Stimulated activated CD4-positive, alpha-beta T cell treated with anti-CD3 and anti-CD28 coated beads, Interleukin-2, amount 100 ng/mL, for 4 hours (primary cell): ENCODE data around the gene ROPN1L.
A peak's percentile ranks its signal among the peaks of the same experiment; 100 is the strongest.
"Not testable (repeated sequence)": the region's sequence is repeated elsewhere in the genome, so short reads cannot be mapped to it uniquely, and the experiment has no call there.

ENCODE experiments used
- DNase-seq: peaks from one replicate; pipeline ENCODE4 v3.0.0-alpha.2; 2020; ENCODE audit warnings: low read depth

Gene ROPN1L

GRCh38 chr5:10479154-10479721 is 37.6 kb downstream of the ROPN1L start:
- DNase-seq, result no peak

GRCh38 chr5:10480237-10480985 is 38.7 kb downstream of the ROPN1L start:
- no peak for DNase-seq

- no peak for DNase-seq
These were observed 39.7 kb downstream of the ROPN1L start for GRCh38 chr5:10481241-10481935.

DNA sequence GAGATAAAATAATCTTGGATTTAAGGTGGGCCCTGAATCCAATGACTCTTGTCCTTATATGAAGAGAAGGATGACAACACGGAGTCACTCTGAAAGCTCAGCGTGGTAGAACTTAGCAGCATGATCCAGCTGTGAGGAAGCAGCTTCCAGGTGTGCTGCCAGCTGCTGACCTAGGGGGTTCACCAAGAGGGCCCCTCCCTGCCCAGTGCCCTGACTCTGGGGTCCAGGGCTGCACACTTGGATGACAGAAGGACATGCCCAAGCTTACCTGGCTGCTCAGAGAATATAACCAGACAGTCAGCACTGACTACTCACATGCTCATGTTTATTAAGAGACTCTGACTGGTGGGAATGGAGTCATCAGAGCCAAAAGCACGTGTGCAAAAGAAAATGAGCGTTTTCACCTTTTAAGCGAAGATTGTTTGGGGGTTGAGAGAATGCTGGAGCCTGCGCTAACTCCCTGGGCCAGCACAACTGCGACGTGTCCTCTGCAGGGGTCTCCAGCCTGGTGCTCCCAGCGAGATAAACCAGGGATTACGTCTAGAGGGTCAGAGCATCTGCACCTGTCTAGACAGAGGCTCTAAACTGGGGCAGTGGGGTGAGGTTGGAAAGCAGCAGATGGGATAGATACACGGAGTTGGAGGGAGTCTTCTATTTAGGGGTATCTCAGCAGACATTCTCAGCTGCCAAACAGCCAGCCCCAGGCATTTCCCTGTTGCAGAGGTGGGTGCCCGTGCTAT is 41.3 kb downstream of the ROPN1L start:
- DNase-seq, result no peak

DNA sequence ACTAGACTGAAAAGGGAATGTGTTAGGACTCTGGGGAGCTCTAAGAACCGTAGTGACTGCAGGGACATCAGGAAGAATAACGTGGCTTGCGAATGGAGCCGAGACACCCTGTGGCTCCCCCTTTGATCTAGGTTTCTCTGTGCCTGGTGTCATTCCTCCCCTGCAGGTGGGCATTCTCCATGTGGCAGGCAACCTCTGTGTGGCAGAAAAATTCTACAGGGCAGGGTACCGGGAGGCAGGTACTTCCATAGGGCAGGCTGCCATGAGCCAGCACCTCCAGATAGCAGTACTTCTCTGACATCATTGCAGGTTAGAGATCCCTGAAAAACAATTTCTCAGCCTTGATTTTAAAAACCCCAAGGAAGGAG is 43.1 kb downstream of the ROPN1L start:
- DNase-seq, result no peak

- no peak for DNase-seq
These were observed 43.6 kb downstream of the ROPN1L start for GRCh38 chr5:10485142-10485795.

DNA sequence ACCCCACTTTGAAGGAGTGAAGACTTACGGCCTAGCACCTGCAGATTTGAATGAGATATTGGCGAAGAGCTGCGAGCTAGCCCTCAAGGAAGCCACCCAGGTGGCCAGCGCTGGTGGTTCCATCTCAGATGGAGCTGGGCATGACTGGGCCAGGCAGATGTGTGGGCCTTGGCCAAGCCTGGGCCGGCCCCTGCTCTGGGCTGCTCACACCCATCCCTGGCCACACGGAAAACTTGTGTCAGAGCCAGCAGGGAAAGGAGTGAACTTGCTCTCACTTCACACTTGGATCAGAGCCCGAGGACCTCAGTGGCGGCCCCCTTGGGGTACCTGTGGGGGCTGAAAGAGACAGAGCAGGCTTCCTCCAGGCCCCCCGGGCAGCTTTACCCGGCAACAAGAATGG is 44.2 kb downstream of the ROPN1L start:
- no peak for DNase-seq

DNA sequence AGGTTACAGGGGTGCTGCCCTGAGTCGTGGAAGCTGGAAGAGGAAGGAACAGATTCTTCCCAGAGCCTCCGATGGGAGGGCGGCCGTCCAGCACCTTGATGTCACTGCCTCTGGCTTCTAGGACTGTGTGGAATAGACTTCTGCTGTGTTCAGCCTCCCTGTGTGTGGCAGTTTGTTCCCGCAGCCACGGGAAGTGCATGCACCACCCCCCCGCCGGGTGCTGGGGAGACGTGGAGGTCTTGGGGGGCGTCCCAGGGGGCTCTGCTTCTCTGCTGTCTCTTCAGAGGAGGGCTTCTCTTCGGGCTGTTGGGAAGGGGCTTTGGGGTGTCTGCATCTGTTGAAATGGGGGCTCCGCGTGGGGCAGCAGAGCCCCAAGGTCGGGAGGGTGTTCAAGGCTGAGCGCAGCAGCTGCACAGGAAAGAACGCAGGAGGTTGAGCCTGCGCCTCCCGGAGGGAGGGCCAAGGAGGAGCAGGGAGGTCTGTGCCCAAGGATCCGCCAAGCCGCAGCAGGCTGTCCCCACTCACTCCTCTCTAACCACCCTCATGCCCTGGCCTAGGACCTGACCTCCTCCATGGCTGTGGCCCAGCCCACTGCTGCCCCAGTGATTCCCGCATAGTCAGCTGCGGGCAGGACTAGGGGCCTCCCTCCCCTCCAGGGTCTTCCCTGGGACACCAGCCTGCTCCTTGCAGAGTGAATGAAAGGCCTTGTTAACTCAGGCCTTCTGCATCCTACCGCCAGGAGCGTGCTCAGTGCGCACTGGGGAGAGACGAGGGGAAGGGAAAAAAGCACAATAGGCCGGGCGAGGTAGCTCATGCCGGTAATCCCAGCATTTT is 45.0 kb downstream of the ROPN1L start:
- no peak for DNase-seq

GRCh38 chr5:10488144-10488543 is 46.5 kb downstream of the ROPN1L start:
- DNase-seq, result no peak

- peak; percentile 3 for DNase-seq
These were observed 48.2 kb downstream of the ROPN1L start for GRCh38 chr5:10489810-10490426.

GRCh38 chr5:10490927-10491672 is 49.4 kb downstream of the ROPN1L start:
- no peak for DNase-seq

DNA sequence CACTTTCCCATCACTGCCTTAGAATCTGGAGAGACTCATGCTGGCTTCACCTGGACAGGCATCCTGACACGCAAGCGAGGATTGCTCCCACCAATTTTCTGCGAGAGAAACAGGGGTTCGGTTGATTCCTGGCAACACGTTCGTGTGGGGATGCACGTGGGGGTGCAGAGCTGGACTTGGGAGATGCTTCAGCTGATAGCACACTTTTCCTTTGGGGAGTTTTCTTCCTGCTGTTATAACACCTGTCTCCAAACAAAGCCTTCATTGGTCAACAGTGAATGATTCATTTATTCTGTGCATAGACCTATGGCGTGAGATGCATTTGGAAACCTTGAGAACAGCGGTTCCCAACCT is 50.0 kb downstream of the ROPN1L start:
- DNase-seq, result no peak

DNA sequence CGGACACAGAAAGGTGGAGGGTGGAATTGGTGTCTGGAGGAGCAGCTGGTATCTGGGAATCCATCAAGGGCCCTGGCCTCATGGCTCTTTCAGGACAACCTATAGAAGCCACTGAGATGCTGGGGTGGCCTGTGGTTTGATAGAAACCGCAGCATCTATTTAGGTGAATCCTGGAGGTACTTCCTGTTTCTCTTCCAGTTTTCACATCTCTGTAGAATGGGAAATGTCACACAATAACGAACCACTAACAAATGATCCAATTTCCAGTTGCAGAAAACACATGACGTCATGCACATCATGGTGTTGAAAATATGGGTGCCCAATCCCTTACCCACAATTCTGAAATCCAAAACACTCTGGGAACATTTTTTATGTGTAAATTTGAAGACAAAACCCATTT is 52.2 kb downstream of the ROPN1L start:
- no peak for DNase-seq

DNA sequence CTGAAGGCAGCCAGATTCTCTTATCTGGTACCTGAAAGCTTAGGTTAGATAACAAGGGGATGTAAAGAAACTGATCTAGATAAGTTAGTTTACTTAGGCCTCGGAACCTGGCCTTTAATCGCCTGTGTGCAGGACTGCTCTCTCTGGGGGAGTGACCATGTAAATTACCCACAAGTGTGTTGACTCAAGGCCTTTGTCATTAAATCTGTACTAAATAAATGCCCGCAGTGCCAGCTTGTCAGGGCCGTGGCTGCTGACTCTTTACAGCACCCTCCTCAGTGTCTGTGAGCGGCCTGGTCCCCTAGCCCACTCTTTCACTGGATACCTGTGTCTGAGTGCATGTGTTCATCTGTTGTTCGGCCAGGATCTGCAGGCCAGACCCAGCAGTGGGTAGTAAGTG is 52.8 kb downstream of the ROPN1L start:
- DNase-seq, result not testable (repeated sequence)

DNA sequence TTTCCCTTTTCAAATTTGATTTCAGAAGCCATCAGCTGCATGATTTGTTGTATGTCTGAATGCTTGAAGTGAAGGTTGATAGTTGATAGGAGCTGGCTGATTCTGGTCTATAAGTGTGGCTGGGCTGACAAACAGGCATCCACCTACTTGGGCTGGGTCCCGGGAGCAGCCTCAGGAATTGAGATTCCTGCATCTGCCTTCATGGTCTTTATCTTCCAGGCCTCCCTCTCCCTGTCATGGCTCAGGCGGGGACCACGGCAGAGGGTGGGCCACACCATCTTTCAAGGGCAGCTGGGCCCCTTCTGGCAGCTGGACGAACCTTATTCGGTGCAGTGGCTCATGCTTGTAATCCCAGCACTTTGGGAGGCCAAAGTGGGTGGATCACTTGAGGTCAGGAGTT is 55.9 kb downstream of the ROPN1L start:
- DNase-seq, result no peak

- no peak for DNase-seq
These were observed 56.7 kb downstream of the ROPN1L start for GRCh38 chr5:10498350-10498749.

DNA sequence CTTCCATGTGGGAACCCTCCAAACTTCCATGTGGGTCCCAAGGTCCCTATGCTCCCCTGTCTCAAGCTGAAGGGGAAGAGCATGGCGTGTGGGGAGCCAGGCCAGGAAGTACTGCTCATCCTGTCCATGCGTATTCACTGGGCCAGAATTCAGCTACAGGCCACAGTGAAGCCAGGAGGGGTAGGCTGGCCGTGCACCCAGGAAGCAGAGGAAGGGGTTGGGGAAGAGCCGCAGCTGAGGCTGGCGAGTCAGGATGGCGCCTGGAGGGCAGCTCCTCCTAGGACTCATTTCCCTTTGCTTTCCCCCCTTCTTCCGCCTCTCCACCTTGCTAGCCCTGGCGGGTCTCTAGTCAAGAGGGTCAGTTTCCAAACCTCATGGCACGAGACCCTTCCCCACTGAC is 57.4 kb downstream of the ROPN1L start:
- DNase-seq, result no peak

DNA sequence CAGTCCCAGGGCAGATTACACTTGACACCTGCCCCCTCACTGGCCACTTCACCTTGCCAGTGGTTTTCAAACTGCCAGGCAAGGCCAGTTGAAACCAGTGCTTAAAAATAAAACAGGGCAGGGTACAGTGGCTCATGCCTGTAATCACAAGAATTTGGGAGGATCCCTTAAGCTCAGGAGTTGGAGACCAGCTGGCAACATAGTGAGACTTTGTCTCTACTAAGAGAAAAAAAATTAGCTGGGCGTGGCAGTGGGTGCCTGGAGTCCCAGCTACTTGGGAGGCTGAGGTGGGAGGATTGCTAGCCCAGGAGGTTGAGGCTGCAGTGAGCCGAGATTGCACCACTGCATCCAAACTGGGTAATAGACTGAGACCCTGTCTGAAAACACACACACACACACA is 58.1 kb downstream of the ROPN1L start:
- no peak for DNase-seq

- DNase-seq, result no peak
These were observed 59.0 kb downstream of the ROPN1L start for GRCh38 chr5:10500669-10501068.

- no peak for DNase-seq
These were observed 59.9 kb downstream of the ROPN1L start for GRCh38 chr5:10501554-10502075.
